ENCODE measurements around the gene PRKACG. TPM values are rescaled to one million over a fixed set of nuclear protein-coding genes. Genes with fewer than 3 reads are reported as not detected.

The PRKACG gene
- total RNA-seq, 1 donor from 2014 or later: not detected

DNA sequence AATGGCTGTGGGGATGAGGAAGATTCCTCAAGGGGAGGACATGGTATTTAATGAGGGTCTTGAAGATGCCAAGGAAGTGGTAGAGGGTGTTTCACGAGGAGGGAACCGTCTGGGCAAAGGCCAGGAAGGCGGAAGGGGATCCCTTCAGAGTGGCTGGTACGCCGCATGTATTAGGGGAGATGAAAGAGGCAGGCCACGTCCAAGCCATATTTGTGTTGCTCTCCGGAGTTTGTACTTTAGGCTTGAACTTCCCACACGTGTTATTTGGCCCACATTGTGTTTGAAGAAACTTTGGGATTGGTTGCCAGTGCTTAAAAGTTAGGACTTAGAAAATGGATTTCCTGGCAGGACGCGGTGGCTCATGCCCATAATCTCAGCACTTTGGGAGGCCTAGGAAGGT, 22.9 kb upstream of the PRKACG start:
- H3K4me1 Mint-ChIP-seq (ENCODE audit: low read depth): peaks cover 8% of the 10 kb centered on the region
- intact Hi-C loops (cut with micrococcal nuclease): loop anchor here (5.0 kb wide), 6 partner anchors 64 to 1376 kb away; partner anchors contain the start of genes KLF9 and TJP2
- peaks cover 7% of the 10 kb centered on the region for H3K36me3 Mint-ChIP-seq (ENCODE audit: low read depth)
- H3K9me3 Mint-ChIP-seq: no peaks in the 10 kb centered on the region
- no peak for DNase-seq (ENCODE audit: low spot score)
- H3K27ac Mint-ChIP-seq: peak overlapping the region; percentile 78
- peak overlapping the region; percentile 88 for H3K4me3 Mint-ChIP-seq
- H3K27me3 Mint-ChIP-seq (ENCODE audit: insufficient read depth): no peaks in the 10 kb centered on the region

DNA sequence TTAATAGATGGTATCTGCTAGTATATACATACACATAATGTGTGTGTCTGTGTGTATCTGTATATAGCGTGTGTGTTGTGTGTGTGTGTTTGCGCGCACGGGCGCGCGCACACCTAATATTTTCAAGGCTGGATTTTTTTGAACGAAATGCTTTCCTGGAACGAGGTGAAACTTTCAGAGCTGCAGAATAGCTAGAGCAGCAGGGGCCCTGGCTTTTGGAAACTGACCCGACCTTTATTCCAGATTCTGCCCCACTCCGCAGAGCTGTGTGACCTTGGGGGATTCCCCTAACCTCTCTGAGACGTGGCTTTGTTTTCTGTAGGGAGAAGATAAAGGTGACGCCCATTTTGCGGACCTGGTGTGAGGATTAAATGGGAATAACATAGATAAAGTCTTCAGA, 22.4 kb upstream of the PRKACG start:
- Mint-ChIP-seq H3K9me3 (no peaks in the 10 kb centered on the region), H3K4me3 (peak overlapping the region; percentile 88), H3K36me3 (ENCODE audit: low read depth) (peaks cover 7% of the 10 kb centered on the region), H3K4me1 (ENCODE audit: low read depth) (peaks cover 9% of the 10 kb centered on the region), H3K27me3 (ENCODE audit: insufficient read depth) (no peaks in the 10 kb centered on the region), H3K27ac (peak overlapping the region; percentile 78)
- DNase-seq (ENCODE audit: low spot score): no peak
- intact Hi-C loops (cut with micrococcal nuclease): loop anchor here (5.0 kb wide), 6 partner anchors 64 to 1376 kb away; partner anchors contain the start of genes KLF9 and TJP2

DNA sequence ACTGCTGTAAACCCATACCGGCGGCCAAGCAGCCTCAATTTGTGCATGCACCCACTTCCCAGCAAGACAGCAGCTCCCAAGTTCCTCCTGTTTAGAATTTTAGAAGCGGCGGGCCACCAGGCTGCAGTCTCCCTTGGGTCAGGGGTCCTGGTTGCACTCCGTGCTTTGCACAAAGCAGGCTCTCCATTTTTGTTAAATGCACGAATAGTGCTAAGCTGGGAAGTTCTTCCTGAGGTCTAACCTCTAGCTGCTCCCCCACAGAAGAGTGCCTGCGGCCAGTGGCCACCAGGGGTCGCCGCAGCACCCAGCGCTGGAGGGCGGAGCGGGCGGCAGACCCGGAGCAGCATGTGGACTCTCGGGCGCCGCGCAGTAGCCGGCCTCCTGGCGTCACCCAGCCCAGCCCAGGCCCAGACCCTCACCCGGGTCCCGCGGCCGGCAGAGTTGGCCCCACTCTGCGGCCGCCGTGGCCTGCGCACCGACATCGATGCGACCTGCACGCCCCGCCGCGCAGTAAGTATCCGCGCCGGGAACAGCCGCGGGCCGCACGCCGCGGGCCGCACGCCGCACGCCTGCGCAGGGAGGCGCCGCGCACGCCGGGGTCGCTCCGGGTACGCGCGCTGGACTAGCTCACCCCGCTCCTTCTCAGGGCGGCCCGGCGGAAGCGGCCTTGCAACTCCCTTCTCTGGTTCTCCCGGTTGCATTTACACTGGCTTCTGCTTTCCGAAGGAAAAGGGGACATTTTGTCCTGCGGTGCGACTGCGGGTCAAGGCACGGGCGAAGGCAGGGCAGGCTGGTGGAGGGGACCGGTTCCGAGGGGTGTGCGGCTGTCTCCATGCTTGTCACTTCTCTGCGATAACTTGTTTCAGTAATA, 21.8 kb upstream of the PRKACG start, which contains the start of gene FXN:
FXN (plus strand) TSS at position 315 of the 871 bp plus-strand sequence; CDS start at position 346, 31 bp downstream.
- H3K4me3 Mint-ChIP-seq: peak within 1 kb of the TSS; percentile 88
- DNase-seq (ENCODE audit: low spot score): peak; percentile 78
- peaks cover 5% of the 10 kb centered on the region for H3K36me3 Mint-ChIP-seq (ENCODE audit: low read depth)
- peaks cover 15% of the 10 kb centered on the region for H3K4me1 Mint-ChIP-seq (ENCODE audit: low read depth)
- H3K27me3 Mint-ChIP-seq (ENCODE audit: insufficient read depth): no peaks in the 10 kb centered on the region
- H3K27ac Mint-ChIP-seq: peak within 1 kb of the TSS; percentile 78
- H3K9me3 Mint-ChIP-seq: no peaks in the 10 kb centered on the region
- intact Hi-C loops (cut with micrococcal nuclease): loop anchor here (1.0 to 5.0 kb wide), 7 partner anchors 63 to 1377 kb away; partner anchors contain the start of genes KLF9 and TJP2

DNA sequence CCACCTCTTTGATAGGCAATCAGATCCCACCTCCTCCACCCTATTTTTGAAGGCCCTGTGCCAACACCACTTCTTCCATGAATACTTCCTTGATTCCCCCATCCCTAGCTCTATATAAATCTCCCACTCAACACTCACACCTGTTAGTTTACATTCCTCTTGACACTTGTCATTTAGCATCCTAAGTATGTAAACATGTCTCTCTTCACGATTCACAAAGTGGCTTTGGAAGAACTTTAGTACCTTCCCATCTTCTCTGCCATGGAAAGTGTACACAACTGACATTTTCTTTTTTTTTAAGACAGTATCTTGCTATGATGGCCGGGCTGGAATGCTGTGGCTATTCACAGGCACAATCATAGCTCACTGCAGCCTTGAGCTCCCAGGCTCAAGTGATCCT, 20.2 kb upstream of the PRKACG start:
- no peaks in the 10 kb centered on the region for H3K27me3 Mint-ChIP-seq (ENCODE audit: insufficient read depth)
- H3K4me1 Mint-ChIP-seq (ENCODE audit: low read depth): peaks cover 28% of the 10 kb centered on the region
- H3K9me3 Mint-ChIP-seq: peaks cover 6% of the 10 kb centered on the region
- no peak overlapping the region for H3K4me3 Mint-ChIP-seq
- no peak for DNase-seq (ENCODE audit: low spot score)
- H3K36me3 Mint-ChIP-seq (ENCODE audit: low read depth): peaks cover 5% of the 10 kb centered on the region
- intact Hi-C loops (cut with micrococcal nuclease): no loop called here
- H3K27ac Mint-ChIP-seq: no peak overlapping the region

DNA sequence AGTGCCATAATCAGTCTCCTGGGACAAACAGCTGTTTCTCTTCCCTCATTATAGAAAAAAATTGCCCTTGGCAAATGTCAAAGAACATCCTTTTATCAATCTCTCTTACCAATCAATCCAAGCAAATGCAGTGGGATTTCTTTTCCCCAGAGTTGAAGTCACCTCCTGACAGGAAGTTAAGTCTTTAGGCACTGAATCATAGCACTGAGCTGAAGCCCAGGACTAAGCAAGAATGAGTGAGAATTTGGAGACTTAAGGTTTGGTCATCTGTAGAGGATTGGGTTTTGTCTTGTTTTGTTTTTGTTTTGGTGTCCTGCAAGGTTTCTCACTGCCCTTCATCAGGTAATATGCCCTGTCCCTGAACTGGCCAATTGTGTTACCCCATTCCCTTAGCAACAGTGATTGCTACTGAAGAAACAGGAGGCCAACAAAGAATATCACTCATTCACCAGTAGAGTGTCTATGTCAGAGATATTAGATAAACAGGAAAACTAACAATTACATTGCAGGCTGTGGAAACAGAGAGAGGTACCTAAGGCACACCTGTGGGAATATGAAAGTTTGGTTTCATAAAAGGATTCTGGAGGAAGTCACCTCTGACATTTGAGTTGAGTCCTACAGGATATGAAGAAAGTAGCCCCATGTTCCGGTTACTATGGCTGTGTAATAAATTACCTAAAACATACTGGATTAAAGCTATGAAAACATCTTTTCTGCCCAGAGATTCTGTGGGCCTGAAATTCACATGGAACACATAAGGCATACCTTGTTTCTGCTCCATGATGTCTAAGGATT, 17.1 kb upstream of the PRKACG start:
- Mint-ChIP-seq H3K9me3 (peaks cover 6% of the 10 kb centered on the region), H3K27ac (no peak overlapping the region), H3K27me3 (ENCODE audit: insufficient read depth) (no peaks in the 10 kb centered on the region), H3K36me3 (ENCODE audit: low read depth) (no peaks in the 10 kb centered on the region), H3K4me1 (ENCODE audit: low read depth) (peaks cover 39% of the 10 kb centered on the region), H3K4me3 (no peak overlapping the region)
- intact Hi-C loops (cut with micrococcal nuclease): no loop called here
- DNase-seq (ENCODE audit: low spot score): no peak

DNA sequence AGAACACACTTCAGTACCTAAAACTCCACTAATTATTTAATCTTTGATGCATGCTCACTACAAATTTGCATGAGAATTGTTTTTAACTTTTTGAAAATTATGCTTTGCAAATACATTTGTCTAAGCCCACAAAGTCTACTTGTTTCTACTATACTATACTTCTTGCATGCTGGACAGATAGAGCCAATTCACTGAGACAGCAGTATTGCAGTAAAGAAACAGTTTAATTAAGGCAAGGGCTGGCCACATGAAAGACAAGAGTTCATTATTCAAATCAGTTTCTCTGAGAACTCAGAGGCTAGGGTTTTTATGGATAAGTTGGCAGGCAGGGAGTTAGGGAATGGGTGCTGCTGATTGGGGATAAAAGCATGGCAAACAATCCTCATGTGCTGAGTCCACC, 15.6 kb upstream of the PRKACG start:
- Mint-ChIP-seq H3K36me3 (ENCODE audit: low read depth) (no peaks in the 10 kb centered on the region), H3K4me1 (ENCODE audit: low read depth) (peaks cover 39% of the 10 kb centered on the region), H3K27ac (no peak overlapping the region), H3K27me3 (ENCODE audit: insufficient read depth) (no peaks in the 10 kb centered on the region), H3K4me3 (no peak overlapping the region), H3K9me3 (peaks cover 6% of the 10 kb centered on the region)
- no peak for DNase-seq (ENCODE audit: low spot score)
- intact Hi-C loops (cut with micrococcal nuclease): loop anchor here (5.0 kb wide), 2 partner anchors 82 to 227 kb away; no protein-coding TSS in a partner anchor

DNA sequence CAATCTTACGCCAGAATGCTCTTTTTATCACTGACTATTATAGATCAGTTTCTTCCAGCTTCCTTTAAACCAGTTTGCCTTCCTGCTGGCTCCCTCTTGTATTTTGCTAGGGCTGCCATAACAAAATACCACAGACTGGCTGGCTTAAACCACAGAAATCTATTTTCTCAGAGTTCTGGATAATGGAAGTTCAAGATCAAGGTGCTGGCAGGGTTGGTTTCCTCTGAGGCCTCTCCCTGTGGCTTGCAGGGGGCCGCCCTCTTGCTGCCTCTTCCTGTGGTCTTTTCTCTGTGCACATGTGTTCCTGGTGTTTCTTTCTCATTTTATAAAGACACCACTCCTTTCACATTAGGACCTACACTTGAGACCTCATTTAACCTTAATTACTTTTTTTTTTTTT, 14.8 kb upstream of the PRKACG start:
- Mint-ChIP-seq H3K9me3 (peaks cover 6% of the 10 kb centered on the region), H3K4me3 (peak overlapping the region; percentile 37), H3K27me3 (ENCODE audit: insufficient read depth) (no peaks in the 10 kb centered on the region), H3K4me1 (ENCODE audit: low read depth) (peaks cover 45% of the 10 kb centered on the region), H3K36me3 (ENCODE audit: low read depth) (peaks cover 2% of the 10 kb centered on the region), H3K27ac (peak overlapping the region; percentile 70)
- intact Hi-C loops (cut with micrococcal nuclease): loop anchor here (5.0 kb wide), 2 partner anchors 81 to 226 kb away; no protein-coding TSS in a partner anchor
- DNase-seq (ENCODE audit: low spot score): peak; percentile 46

DNA sequence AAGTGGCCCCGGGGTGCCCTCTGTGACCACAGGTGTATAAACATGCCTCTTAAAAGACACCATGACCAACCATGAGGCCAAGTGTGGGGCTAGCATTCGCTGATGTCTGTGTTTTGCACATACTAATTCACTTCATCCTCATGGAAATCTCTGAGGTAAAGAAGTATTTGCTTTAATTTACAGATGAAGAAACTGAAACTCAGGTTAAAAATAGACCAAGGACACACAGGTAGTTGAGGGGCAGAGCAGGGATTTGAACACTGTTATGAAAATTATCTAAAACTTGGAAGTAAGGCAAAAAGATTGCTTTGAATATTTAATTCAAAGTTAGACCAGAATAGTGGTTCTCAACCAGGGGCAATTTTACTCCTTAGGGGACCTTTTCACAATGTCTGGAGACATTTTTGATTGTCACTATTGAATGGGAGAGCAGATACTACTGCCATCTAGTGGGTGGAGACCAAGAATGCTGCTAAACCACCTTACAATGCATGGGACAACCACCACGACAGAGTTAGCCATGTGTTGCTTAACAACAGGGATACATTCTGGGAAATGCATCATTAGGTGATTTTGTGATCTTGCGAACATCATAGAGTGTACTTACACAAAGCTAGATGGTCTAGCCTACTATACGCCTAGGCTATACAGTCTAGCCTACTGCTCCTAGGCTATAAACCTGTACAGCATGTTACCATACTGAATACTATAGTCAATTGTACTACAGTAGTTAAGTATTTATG, 13.6 kb upstream of the PRKACG start:
- Mint-ChIP-seq H3K36me3 (ENCODE audit: low read depth) (peaks cover 2% of the 10 kb centered on the region), H3K27ac (peak overlapping the region; percentile 18), H3K4me1 (ENCODE audit: low read depth) (peaks cover 51% of the 10 kb centered on the region), H3K27me3 (ENCODE audit: insufficient read depth) (peaks cover 1% of the 10 kb centered on the region), H3K9me3 (peaks cover 6% of the 10 kb centered on the region), H3K4me3 (no peak overlapping the region)
- intact Hi-C loops (cut with micrococcal nuclease): loop anchor here (1.0 to 5.0 kb wide), 8 partner anchors 28 to 443 kb away; partner anchors contain the start of gene PIP5K1B
- DNase-seq (ENCODE audit: low spot score): peak; percentile 32

DNA sequence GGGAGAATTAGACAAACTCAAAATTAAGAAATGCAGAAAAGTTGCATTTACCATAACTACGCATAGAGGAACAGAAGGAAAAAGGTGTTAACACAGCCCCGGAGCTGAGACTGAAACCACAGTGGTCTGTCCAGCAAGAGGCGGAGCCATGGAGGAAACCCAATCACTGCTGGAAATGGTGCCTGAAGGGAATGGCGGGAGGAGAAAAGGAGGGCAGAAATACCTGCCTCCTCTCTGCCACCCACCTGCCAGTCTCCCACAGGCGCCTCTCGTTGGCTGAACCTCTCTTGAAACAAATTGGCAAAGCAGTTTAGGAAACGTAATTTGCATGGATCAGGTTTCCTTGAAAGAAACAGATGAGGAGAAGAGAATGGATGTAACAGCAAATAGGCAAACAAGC, 9.7 kb upstream of the PRKACG start:
- Mint-ChIP-seq H3K4me1 (ENCODE audit: low read depth) (peaks cover 48% of the 10 kb centered on the region), H3K27ac (no peak overlapping the region), H3K27me3 (ENCODE audit: insufficient read depth) (peaks cover 1% of the 10 kb centered on the region), H3K9me3 (no peaks in the 10 kb centered on the region), H3K4me3 (no peak overlapping the region), H3K36me3 (ENCODE audit: low read depth) (peaks cover 4% of the 10 kb centered on the region)
- DNase-seq (ENCODE audit: low spot score): no peak
- intact Hi-C loops (cut with micrococcal nuclease): no loop called here

DNA sequence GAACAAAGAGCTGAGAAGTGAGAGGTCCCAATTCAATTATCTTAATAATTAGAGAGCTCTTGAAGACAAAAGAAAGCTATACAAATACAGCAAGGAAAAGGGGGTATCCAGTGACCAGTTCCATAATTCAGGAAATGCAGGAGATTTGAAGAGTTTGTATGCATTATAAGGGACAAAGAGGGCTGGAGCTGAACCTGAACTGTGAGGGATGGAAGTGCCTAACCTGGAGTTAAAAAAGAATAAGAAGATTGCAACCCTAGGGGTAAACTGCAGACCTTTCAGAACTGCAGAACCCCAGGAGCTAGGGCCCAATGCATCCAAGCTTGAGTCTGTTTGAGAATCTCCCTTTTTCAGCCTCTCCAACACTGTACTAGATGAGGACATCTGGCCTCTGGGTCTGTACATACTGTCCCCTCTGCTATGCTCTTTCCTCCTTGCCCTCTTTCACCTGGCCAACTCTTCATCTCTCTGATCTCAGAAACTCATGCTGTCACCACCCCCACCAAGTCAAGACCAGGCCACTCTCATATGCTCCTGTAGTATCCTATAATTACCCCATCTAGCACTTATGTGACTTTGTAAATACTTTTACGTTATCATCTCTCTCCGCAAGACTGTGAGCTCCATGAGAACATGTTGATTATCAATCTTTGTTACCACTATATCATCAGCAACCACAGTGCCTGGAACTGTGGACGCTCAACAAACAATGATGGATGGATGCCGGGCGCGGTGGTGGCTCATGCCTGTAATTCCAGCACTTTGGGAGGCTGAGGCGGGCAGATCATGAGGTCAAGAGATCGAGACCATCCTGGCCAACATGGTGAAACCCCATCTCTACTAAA, 6.6 kb upstream of the PRKACG start:
- Mint-ChIP-seq H3K27me3 (ENCODE audit: insufficient read depth) (peaks cover 1% of the 10 kb centered on the region), H3K27ac (no peak overlapping the region), H3K9me3 (no peaks in the 10 kb centered on the region), H3K4me3 (no peak overlapping the region), H3K36me3 (ENCODE audit: low read depth) (peaks cover 4% of the 10 kb centered on the region), H3K4me1 (ENCODE audit: low read depth) (peaks cover 38% of the 10 kb centered on the region)
- intact Hi-C loops (cut with micrococcal nuclease): no loop called here
- DNase-seq (ENCODE audit: low spot score): no peak

DNA sequence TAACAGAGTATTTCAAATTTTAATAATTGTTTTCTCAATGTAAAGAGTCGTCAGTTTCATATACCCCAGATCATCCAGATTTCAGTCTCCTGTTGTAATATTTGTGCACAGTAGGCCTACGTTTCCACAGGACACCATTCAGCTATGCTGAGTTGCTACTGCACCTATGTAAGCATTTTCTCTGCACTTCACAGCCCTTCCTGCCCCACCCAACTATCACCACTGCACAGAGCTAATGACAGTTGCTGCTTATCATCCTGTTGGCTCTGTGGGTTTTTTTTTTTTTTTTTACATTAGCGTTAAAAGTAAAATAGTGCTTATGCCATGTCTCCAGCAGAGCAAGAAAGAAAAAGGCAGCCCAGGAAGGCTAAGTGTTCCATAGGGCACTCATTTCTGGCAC, 5.9 kb upstream of the PRKACG start:
- peaks cover 4% of the 10 kb centered on the region for H3K36me3 Mint-ChIP-seq (ENCODE audit: low read depth)
- no peaks in the 10 kb centered on the region for H3K9me3 Mint-ChIP-seq
- no peak overlapping the region for H3K27ac Mint-ChIP-seq
- intact Hi-C loops (cut with micrococcal nuclease): no loop called here
- peak overlapping the region; percentile 15 for H3K4me3 Mint-ChIP-seq
- H3K27me3 Mint-ChIP-seq (ENCODE audit: insufficient read depth): peaks cover 1% of the 10 kb centered on the region
- peak; percentile 14 for DNase-seq (ENCODE audit: low spot score)
- peaks cover 38% of the 10 kb centered on the region for H3K4me1 Mint-ChIP-seq (ENCODE audit: low read depth)
